OCI-LY3 (cell line): ENCODE results near the gene CTSL.

Experiments used
- H2AFZ ChIP-seq: fragments of 200-600, 300-600 bp; shearing (Covaris generic); 2 replicates; pipeline ENCODE4 v1.6.0; 2014; ENCODE audit warnings: antibody characterized with exemption, low read depth, low read length
- H3K27ac ChIP-seq: fragments of 200-600, 300-600 bp; sonication (generic); 2 replicates; pipeline ENCODE4 v1.5.1; 2014; ENCODE audit warnings: mild to moderate bottlenecking, low read length, moderate library complexity, mixed read lengths
- H3K27me3 ChIP-seq: fragments of 200-600, 300-600 bp; sonication (generic); 2 replicates; pipeline ENCODE4 v1.6.1; 2014; ENCODE audit warnings: low read depth, low read length, mixed read lengths
- H3K36me3 ChIP-seq: fragments of 200-600, 300-600 bp; sonication (generic); replicated peaks from 2 replicates; pipeline ENCODE3; 2014; ENCODE audit warnings: low read depth, low read length, mixed read lengths
- H3K4me1 ChIP-seq: fragments of 300-600, 200-600 bp; sonication (generic); 2 replicates; pipeline ENCODE4 v1.6.1; 2014; ENCODE audit warnings: low read length, mixed read lengths
- H3K4me2 ChIP-seq: fragments of 200-600, 300-600 bp; sonication (generic); 2 replicates; pipeline ENCODE4 v1.6.1; 2014; ENCODE audit warnings: low read length, mixed read lengths
- H3K4me3 ChIP-seq: fragments of 300-600, 200-600 bp; sonication (generic); 2 replicates; pipeline ENCODE4 v1.5.1; 2014; ENCODE audit warnings: antibody characterized with exemption, mild to moderate bottlenecking, low read length, moderate library complexity
- H3K79me2 ChIP-seq: fragments of 300-600, 200-600 bp; shearing (Covaris generic); 2 replicates; pipeline ENCODE4 v1.6.1; 2014; ENCODE audit warnings: mild to moderate bottlenecking, low read length, mixed read lengths
- H3K9ac ChIP-seq: fragments of 300-600, 200-600 bp; shearing (Covaris generic); 2 replicates; pipeline ENCODE4 v1.6.0; 2014; ENCODE audit warnings: mild to moderate bottlenecking, low read length, moderate library complexity
- H3K9me3 ChIP-seq: fragments of 200-600, 300-600 bp; shearing (Covaris generic); 2 replicates; pipeline ENCODE4 v1.6.1; 2014; ENCODE audit warnings: low read length, mixed read lengths; ENCODE audit not compliant: insufficient read depth
- H4K20me1 ChIP-seq: fragments of 200-600, 300-600 bp; sonication (generic); 2 replicates; pipeline ENCODE4 v1.6.1; 2016; ENCODE audit warnings: low read length, mixed read lengths; ENCODE audit not compliant: insufficient read depth
- CTCF ChIP-seq: fragments of 200-600, 300-600 bp; sonication (generic); IDR thresholded peaks from 2 replicates; pipeline ENCODE4 v1.5.1; 2014; ENCODE audit warnings: antibody characterized with exemption, low read length, low read depth
- EZH2phosphoT487 ChIP-seq: fragments of 200-600 bp; shearing (Covaris generic); IDR thresholded peaks from 2 replicates; pipeline ENCODE4 v1.6.1; 2018; ENCODE audit warnings: antibody characterized with exemption, mixed run types, low read depth

The CTSL gene

DNA sequence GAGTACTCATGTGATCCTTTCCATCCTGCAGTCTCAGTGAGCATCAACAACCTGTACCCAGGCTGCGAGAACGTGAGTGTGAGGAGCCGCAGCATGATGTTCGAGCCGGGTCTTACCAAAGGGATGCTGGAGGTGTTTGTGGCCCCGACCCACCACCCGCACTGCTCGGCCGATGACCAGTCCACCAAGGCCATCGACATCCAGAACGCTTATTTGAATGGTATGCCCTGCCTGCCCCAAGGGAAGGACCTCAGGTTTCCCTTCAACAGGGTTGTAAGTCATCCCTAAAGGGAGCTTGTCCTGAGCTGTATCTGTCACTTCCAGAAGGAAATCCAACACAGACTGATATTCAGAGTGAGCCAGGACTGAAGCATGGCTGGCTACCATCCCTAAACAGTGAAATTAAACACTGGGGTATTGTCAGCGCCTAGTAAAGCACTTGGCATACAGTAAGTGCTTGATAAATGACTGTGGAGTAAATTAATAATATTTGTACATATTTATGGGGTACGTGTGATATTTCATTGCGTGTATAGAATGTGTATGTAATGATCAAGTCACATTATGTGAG lies 39.3 kb upstream of the CTSL start:
- TF ChIP-seq CTCF, result no peak
- TF ChIP-seq EZH2phosphoT487, result no peak
- no peak overlapping the region for H3K4me3 ChIP-seq
- no peaks in the 10 kb centered on the region for H4K20me1 ChIP-seq
- no peaks in the 10 kb centered on the region for H3K79me2 ChIP-seq
- H3K9ac ChIP-seq, result no peak overlapping the region
- H3K9me3 ChIP-seq, result no peaks in the 10 kb centered on the region
- H3K27ac ChIP-seq, result no peak overlapping the region
- no peak overlapping the region for H3K4me2 ChIP-seq
- H2AFZ ChIP-seq, result no peak overlapping the region
- H3K36me3 ChIP-seq, result no peaks in the 10 kb centered on the region
- no peaks in the 10 kb centered on the region for H3K4me1 ChIP-seq
- no peaks in the 10 kb centered on the region for H3K27me3 ChIP-seq

DNA sequence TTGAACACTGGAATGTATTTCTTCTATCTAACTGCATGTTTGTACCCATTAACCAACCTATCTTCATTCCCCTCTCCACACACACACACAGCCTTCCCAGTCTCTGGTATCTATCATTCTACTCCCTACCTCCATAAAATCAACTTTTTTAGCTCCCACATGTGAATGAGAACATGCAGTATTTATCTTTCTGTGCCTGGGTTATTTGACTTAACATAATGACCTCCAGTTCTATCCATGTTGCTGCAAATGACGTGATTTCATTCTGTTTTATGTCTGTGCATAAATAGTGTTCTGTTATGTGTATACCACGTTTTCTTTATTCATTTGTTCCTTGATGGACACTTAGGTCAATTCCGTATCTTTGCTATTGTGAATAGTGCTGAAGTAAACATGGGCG lies 38.7 kb upstream of the CTSL start:
- no peak overlapping the region for H3K9ac ChIP-seq
- no peak overlapping the region for H3K4me2 ChIP-seq
- H3K79me2 ChIP-seq, result no peaks in the 10 kb centered on the region
- TF ChIP-seq CTCF (no peak), EZH2phosphoT487 (no peak)
- H3K36me3 ChIP-seq, result no peaks in the 10 kb centered on the region
- H3K4me1 ChIP-seq, result no peaks in the 10 kb centered on the region
- H3K27me3 ChIP-seq, result no peaks in the 10 kb centered on the region
- H2AFZ ChIP-seq, result no peak overlapping the region
- no peaks in the 10 kb centered on the region for H4K20me1 ChIP-seq
- no peak overlapping the region for H3K4me3 ChIP-seq
- H3K27ac ChIP-seq, result no peak overlapping the region
- H3K9me3 ChIP-seq, result no peaks in the 10 kb centered on the region

DNA sequence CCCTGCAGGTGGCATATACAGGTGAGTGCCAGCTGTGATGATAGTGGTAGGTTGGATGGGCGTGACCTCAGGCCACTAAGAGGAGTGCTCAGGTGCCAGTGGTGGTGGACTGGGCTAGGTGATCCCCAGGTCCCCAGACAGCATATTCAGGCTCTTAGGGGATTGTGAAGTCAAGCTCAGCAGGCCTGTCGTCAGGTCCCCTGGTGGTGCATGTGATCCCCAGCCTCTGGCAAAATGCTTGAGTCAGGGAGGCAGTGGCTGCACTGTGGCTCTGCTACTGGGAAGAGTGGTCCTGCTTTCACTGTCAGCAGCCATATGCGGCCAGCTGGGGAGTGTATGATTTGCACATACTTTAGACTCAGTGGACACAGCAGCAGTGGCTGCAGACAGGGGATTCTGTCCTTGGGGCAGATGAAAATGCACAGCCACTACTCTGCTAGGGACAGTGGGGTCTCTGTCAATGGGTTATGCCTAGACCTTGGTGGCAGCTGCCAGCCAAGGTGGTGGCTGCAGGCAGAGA lies 31.6 kb upstream of the CTSL start:
- no peak overlapping the region for H3K27ac ChIP-seq
- H3K79me2 ChIP-seq, result no peaks in the 10 kb centered on the region
- H3K9ac ChIP-seq, result no peak overlapping the region
- no peak overlapping the region for H3K4me2 ChIP-seq
- H4K20me1 ChIP-seq, result no peaks in the 10 kb centered on the region
- H3K9me3 ChIP-seq, result peaks cover 4% of the 10 kb centered on the region; the same call in 1 of the 2 replicates
- H3K27me3 ChIP-seq, result no peaks in the 10 kb centered on the region
- no peak overlapping the region for H2AFZ ChIP-seq
- TF ChIP-seq EZH2phosphoT487, result no peak
- no peak for TF ChIP-seq CTCF
- no peaks in the 10 kb centered on the region for H3K36me3 ChIP-seq
- H3K4me3 ChIP-seq, result no peak overlapping the region
- no peaks in the 10 kb centered on the region for H3K4me1 ChIP-seq

DNA sequence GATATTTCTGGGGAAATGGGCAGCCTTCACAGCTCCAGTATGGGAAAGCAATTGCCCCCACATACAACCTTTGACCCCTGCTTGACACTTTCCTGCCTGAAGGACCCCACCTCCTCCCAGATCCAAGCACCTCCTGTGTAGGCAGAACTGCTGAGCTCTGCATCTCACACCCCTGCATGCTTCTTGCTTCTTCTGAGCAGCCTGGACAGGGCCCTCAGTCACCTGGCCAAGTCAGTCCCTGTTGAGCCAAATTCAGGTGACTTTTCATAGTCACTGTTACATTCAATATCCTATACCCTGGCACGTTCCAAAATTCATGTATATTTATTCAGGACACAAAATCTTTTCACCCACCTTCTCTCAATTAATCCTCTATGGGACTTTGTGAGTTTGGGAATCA lies 30.4 kb upstream of the CTSL start:
- H3K4me1 ChIP-seq, result no peaks in the 10 kb centered on the region
- no peaks in the 10 kb centered on the region for H3K27me3 ChIP-seq
- no peaks in the 10 kb centered on the region for H3K79me2 ChIP-seq
- H3K4me2 ChIP-seq, result no peak overlapping the region
- peaks cover 4% of the 10 kb centered on the region; the same call in 1 of the 2 replicates for H3K9me3 ChIP-seq
- H3K27ac ChIP-seq, result no peak overlapping the region
- no peak overlapping the region for H3K4me3 ChIP-seq
- H2AFZ ChIP-seq, result no peak overlapping the region
- no peak overlapping the region for H3K9ac ChIP-seq
- no peaks in the 10 kb centered on the region for H4K20me1 ChIP-seq
- TF ChIP-seq EZH2phosphoT487 (no peak), CTCF (no peak)
- H3K36me3 ChIP-seq, result no peaks in the 10 kb centered on the region
